GOT3 (cell line): ENCODE results near the gene PPP6C.
A peak's percentile ranks its signal among the peaks of the same experiment; 100 is the strongest.
"Not testable (repeated sequence)": the region's sequence is repeated elsewhere in the genome, so short reads cannot be mapped to it uniquely, and the experiment has no call there.

Source experiments
- DNase-seq: peaks from one replicate; lab custom pipeline; 2025; ENCODE audit warnings: mixed read lengths; lab: John Stamatoyannopoulos, UW

The PPP6C gene

DNA sequence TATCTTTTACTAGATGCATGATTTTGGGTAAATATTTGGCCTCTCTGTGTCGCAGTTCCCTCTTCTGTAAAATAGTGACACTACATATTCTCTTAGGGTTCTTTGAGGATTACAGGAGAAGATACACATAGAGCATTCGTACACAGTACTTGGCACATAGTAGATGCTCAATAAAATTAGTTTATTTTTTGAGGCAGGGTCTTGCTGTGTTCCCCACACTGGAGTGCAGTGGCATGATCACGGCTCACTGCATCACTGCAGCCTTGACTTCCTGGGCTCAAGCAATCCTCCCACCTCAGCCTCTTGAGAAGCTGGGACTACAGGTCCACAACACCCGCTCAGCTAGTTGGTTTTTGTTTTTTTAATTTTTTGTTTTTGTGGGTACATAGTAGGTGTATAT, 47.9 kb downstream of the PPP6C start:
- DNase-seq: no peak

DNA sequence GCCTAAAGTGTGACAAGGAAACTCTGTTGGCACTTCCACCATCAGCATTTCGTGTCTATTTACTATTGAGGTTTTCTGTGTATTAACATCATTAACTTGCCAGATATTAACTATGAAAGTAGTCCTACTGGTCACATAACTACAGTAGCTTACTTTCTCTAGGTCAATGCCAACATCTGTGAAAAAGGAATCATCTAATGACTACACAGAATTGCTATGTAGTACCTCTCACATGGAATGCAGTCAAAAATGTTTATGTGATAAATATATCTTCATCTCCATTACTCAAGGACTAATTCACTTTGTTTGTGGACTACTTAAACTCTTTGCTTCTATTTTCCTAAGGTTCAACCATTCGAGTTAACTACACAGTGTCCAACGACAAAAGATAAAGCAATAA, 48.4 kb downstream of the PPP6C start:
- no peak for DNase-seq

DNA sequence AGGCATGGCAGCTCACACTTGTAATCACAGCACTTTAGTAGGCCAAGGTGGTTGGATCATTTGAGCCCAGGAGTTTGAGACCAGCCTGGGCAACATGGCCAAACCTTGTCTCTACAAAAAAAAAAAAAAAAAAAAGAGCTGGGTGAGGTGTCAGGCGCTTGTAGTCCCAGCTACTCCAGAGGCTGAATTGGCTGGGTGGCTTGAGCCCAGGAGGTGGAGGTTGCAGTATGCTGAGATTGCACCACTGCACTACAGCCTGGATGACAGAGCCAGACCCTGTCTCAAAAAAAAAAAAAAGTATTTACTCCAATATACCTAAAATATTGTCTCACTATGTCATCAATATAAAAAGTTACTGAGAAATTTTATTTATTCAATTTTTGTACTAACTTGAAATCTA, 49.0 kb downstream of the PPP6C start:
- DNase-seq: no peak

DNA sequence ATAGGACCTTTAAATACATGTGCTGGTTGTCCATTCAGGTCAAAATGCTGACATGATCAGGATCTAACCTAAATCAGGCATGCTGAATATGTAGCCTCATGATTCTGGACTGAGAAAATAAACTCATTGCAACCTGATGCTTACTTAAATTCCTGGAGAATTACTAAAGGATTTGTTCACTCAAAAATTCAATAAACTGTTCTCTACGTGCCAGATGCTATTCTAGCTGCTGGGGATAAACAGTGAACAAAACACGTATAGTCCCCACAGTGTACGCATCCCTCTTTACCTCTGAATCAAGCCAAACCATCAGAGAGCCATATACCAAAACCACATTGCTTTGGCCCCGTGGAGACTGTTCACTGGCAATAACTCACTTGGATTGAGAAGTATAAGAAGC, 52.4 kb downstream of the PPP6C start:
- DNase-seq: no peak

DNA sequence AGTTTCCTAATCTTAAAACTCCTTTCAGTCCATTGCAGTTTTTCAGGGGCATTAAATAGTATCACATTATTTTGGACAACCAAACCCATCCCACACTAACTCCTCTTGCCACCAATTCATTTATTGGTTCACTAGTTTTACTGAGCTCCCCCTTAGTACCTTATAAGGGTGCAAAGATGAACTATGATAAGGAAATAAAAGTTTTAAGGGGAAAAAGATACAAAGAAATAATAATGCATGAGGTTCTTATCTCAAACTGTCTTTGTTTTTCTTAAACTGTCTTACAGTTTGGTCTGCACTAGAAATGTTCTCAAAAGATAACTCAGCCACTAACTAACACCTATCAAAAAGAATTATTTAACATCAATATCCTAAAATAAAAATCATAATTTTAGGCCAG, 54.6 kb downstream of the PPP6C start:
- DNase-seq: no peak

DNA sequence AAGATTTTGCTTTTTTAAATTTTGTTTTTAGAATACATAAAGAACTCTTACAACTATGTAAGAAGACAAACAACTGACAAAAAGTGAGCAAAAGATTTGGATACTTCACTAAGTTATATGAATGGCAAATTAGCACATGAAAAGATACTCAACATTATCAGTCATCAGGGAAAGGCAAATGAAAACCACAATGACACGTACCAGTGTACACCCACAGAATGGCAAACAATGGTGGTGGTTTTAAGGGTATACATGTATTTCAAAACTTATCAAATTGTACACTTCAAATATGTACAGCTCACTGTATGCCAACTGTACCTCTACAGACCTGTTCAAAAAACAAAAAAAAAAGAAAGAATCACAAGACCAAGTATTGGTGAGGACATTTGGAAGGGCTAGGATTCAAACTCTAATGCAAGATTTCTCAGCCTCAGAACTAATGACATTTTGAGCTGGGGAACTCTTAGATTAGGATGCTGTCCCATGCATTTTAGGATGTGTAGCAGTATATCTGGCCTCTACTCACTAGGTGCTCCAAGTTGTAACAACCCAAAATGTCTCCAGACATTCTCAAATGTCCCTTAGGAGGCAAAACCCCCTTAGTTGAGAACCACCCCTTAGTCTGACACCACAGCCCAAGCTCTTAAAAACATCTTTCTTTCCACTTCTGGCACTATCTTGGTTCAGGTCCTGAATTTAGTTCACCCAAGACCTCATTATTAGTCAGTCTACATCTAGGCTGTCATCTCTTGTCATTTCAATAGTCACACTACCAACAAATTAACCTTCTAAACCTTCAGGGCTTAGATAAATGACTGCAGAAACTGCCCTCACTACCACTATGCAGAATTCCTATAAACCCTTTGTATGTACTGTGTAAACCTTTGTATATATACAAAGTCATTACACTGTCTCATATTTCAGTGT, 55.9 kb downstream of the PPP6C start:
- no peak for DNase-seq

DNA sequence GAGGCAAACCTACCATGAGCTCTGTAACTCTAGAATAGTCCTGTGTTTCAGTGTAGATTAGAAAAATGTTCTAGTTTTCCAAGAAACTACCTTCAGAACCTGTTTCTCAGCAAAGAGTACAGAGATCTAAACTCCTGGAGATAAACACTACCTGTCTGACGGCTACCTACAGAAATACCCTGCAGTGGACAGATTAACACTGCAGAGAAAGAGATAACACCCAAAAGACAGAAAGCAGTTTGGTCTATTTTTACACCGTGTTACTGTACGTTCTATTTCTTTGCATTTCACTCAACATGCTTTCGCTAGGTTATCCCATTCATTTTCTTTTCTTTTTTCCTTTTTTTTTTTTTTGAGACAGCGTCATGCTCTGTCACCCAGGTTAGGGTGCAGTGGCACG, 57.8 kb downstream of the PPP6C start:
- no peak for DNase-seq

DNA sequence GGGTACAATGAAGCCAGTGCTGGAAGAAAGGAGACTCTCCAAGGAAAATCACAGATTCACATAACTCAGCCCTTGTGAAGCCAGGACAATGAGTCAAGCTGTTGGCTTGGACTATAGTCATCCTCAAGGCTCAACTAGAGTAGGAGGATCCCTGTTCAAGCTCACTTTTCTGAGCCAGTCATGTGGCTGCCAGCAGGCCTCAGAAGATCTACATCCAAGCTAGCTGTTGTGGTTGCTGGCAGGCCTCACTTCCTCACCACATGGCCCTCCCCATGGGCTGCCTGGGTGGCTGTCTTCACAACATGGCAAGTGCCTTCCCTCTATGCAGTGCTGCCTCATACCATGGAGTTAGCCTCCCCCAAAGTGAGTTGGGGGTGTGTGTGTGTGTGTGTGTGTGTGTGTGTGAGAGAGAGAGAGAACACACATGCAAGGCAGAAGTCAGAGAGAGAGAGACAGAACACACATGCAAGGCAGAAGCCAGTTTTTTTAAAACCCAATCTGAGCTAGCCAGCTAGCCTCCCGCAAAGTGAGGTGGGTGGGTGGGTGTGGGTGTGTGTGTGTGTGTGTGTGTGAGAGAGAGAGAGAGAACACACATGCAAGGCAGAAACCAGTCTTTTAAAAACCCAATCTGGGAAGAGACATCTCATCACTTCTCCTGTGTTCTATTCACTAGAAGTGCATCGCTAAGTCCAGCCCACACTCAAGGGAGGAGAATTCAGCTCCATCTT, 63.4 kb downstream of the PPP6C start:
- peak; percentile 23 for DNase-seq

DNA sequence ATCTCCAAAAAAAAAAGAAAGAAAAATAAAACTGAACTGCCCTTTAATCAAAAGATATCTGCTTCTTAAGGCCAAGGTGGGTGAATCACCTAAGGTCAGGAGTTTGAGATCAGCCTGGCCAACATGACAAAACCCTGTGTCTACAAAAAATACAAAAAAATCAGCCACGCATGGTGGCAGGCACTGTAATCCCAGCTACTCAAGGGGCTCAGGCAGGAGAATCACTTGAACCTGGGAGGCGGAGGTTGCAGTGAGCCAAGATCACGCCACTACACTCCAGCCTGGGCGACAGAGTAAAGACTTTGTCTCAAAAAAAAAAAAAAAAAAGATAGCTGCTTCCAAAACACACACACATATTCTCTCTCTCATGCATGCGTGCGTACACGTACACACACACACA, 64.1 kb downstream of the PPP6C start:
- no peak for DNase-seq

DNA sequence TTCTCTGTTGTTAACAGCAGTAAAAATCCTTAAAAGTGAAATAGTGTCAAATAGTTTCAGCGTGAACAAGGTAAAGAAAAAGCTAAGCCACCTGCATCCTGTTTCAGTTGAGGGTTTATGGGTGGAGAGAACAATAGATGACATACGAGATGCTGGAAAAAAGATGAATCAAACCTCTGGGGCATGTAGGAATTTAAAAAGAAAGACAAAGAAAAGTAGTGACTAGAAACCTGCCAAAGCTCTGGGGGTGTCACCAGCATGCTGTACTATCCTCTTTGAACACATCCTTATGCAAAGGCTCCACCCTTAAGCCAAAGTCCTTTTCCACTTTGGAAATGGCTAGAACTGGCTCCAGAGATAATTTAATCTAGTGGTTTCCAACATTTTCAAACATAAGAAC, 68.5 kb downstream of the PPP6C start:
- DNase-seq: no peak

DNA sequence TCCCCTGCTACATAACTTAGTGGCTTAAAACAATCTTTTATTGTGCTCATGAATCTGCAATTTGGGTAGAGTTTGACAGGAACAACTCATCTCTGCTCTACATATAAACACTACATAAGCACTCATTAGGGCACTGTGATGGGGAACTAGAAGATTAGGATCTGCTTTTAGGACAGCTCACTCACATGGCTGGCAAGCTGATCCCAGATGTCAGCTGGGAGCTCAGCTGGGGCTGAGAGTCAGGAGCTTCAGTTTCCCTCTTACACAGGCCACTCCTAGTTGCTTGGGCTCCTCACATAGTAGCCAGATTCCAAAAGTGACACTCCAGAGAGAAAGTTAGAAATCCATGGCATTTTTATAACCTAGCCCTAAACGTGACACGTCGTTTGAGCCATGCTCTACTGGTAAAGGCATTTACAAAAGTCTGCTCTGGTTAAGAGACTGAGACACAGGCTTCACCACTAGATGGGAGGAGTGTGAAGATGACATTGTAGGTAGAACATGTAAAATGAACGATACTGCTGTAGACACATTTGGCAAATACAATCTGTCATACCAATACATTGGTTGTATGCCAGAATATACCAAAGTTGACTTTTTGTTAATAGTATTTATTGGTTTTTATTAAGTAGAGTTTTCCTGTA, 69.8 kb downstream of the PPP6C start:
- no peak for DNase-seq

DNA sequence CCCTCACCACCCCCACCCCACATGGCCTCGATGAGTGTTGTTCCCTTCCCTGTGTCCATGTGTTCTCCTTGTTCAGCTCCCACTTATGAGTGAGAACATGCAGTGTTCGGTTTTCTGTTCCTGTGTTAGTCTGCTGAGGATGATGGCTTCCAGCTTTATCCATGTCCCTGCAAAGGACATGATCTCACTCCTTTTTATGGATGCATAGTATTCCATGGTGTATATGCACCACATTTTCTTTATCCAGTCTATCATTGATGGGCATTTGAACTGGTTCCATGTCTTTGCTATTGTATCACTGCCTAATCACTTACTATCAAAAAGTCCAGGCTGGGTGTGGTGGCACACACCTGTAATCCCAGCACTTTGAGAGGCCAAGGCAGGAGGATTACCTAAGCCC, 70.9 kb downstream of the PPP6C start:
- not testable (repeated sequence) for DNase-seq

DNA sequence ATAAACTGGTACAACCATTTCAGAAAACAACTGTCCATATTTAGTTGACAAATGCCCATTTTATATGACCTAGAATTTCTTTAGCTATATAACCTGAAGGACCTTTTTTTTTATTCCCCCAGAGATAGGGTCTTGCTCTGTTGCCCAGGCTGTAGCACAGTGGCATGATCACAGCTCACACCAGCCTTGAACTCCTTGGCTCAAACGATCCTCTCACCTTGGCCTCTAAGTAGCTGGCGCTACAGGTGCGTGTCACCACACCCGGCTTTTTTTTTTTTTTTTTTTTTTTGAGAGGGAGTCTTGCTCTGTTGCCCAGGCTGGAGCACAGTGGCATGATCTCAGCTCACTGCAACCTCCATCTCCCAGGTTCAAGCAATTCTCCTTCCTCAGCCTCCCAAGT, 75.1 kb downstream of the PPP6C start:
- DNase-seq: not testable (repeated sequence)

DNA sequence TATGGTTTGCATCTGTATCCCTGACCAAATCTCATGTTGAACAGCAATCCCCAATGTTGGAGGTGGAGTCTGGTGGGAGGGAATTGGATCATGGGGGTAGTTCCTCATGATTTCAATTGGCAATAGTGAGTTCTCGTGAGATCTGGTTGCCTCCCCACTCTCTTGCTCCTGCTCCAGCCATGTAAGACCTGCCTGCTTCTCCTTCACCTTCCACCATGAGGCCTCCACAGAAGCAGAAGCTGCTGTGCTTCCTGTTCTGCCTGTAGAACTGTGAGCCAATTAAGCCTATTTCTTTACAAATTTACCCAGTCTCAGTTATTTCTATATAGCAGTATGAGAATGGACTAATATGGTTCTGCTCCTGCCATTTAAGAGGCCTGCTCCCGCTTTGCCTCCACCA, 79.1 kb downstream of the PPP6C start:
- no peak for DNase-seq

DNA sequence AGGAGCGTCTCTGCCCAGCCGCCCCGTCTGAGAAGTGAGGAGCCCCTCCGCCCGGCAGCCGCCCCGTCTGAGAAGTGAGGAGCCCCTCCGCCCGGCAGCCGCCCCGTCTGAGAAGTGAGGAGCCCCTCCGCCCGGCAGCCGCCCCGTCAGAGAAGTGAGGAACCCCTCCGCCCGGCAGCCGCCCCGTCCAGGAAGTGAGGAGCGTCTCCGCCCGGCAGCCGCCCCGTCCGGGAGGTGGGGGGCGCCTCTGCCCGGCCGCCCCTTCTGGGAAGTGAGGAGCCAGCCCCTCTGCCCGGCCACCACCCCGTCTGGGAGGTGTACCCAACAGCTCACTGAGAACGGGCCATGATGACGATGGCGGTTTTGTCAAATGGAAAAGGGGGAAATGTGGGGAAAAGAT, 81.1 kb downstream of the PPP6C start:
- DNase-seq: not testable (repeated sequence)

DNA sequence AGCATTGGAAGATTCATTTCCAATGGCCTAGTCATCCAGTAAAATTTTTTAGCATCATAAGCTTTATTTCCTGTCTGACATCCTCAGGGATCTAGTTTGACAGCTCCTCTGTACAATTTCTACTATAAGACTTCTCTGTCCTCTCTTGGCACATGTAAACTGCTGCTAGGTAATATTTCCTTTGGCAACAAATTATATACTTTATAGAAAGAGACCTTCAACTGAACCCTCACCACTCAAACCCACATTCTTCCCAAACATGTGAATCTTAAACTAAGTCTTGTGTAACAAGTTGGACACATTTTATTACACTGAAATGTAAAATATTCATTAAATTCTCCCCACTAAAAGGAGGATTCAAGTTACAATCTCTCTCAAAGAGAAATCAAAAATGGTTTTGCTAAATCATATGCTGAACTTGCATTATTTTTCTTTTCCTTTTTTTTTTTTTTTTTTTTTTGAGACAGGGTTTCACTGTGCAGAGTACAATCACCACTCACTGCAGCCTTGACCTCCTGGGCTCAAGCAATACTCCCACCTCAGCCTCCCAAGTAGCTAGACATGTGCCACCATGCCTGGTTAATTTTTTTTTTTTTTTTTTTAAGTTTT, 83.2 kb downstream of the PPP6C start:
- DNase-seq: no peak

DNA sequence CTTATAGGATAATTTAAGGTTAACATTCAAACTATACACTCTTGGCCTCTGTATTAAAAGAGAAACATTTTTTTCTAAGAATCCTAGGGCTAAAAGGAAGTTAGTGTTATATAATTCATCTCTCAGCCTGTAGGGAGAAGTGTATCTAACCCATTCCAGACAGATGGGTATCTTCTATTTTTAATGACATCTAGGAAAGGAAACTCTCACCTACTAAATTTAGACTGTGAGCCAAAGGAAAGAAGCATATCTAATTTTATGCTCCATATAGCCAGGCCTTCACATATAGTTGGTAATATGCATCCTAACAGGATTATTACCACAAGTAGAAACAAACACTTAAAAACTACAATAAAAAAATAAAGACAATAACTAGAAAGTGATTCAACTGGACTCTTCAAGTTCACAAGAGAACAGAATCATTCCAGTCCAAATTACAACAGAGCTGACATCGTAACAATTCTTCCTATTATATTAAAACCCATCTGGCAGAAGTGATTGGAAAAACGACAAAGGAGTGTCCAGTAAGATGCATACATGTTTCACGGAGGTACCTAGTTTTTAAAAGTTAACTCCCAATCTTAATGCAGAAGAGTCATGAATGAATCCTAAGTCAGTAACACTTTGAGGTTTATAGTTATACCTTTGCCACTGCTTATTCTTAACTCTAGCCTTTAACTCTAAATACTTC, 85.7 kb downstream of the PPP6C start:
- no peak for DNase-seq

DNA sequence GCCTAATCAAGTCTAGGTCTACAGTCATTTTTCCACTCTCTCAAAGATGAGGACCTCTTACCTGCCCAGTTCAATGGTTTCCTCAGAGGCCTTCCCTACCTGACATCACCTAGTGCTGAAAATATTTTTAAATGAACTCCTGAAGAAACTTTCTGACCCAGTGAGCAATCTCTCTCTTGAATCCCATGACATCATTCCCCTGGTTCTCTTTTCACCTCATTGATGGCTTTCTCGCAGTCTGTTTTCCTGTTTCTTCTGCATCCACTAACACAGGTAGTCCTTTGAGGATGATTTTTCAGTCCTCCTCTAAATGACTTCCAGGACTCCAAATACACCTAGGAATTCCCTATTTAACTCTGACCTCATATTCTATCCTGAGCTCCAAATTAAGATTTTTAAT, 86.6 kb downstream of the PPP6C start:
- no peak for DNase-seq

DNA sequence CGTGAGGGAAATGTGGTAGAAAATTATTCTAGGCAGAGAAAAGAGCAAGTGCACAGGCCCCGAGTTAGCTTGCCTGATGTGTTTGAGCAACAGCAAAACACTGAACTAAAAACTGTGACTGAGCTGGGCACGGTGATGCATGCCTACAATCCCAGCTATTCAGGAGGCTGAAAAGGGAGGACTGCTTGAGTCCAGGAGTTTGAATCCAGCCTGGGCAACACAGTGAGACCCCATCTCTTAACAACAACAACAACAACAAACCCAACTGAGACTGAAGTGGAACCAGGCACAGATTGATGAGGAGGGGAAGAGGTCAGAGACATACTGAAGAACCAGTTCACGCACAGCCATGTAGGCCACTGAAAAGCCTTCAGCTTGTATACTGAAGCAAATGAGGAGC, 88.8 kb downstream of the PPP6C start:
- no peak for DNase-seq

DNA sequence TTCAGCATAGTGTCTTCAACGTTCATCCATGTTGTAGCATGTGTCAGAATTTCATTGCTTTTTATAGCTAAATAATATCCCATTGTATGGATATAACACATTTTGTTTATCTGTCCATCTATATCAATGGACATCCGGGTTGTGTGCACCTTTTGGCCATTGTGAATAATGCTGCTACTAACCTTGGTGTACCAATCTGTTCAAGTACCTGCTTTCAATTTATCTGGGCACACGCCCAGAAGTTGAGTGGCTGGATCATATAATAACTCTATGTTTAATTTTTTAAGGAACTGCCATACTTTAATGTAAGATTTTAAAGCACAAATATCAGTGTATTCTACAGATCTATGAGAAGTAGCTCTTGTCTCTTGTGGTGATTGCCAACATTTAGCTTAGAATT, 89.8 kb downstream of the PPP6C start:
- DNase-seq: no peak
